Skeletal muscle tissue (tissue), 4 donors: Measurements from ENCODE around the gene SP100. TPM values are rescaled to one million over a fixed set of nuclear protein-coding genes. Genes with fewer than 3 reads are reported as not detected.
"Not testable (repeated sequence)": the region's sequence is repeated elsewhere in the genome, so short reads cannot be mapped to it uniquely, and the experiment has no call there.

ENCODE experiments used
- H3K27ac ChIP-seq: one replicate; pipeline ENCODE4 v1.7.0; 2013; ENCODE audit warnings: mild to moderate bottlenecking, low read depth, low read length, inconsistent platforms
- H3K27me3 ChIP-seq, 3 donors: one replicate each; pipeline ENCODE4 v1.7.0; 2013; ENCODE audit warnings: low read length in 3 of 3; ENCODE audit not compliant: control insufficient read depth in 3 of 3, insufficient read depth in 3 of 3
- H3K36me3 ChIP-seq, 3 donors: one replicate each; pipeline ENCODE4 v1.7.0; 2013; ENCODE audit warnings: low read length in 3 of 3; ENCODE audit not compliant: control insufficient read depth in 3 of 3, insufficient read depth in 3 of 3
- H3K4me1 ChIP-seq, 3 donors: one replicate each; pipeline ENCODE4 v1.7.0; 2013; ENCODE audit warnings: low read length in 3 of 3, mild to moderate bottlenecking in 3 of 3; ENCODE audit not compliant: control insufficient read depth in 3 of 3, insufficient read depth in 3 of 3
- H3K4me3 ChIP-seq, 3 donors: one replicate each; pipeline ENCODE4 v1.7.0; 2013; ENCODE audit warnings: low read length in 3 of 3
- H3K9ac ChIP-seq, 3 donors: one replicate each; pipeline ENCODE4 v1.7.0; 2013; ENCODE audit warnings: low read length in 3 of 3, mild to moderate bottlenecking in 3 of 3, moderate library complexity in 2 of 3, low read depth in 1 of 3
- H3K9me3 ChIP-seq, 3 donors: one replicate each; pipeline ENCODE4 v1.7.0; 2013; ENCODE audit warnings: low read length in 3 of 3; ENCODE audit not compliant: control insufficient read depth in 3 of 3
- total RNA-seq: library from RNA; depleted of rRNA; stranded (reverse); fragments of >200 nt; gene quantifications from one replicate; pipeline ENCODE4 v1.2.3, GENCODE V29; 2014
- donor health status: Osteomylitis.

SP100 gene
- total RNA-seq, 1 donor from 2014 or later = 24.0 TPM

DNA sequence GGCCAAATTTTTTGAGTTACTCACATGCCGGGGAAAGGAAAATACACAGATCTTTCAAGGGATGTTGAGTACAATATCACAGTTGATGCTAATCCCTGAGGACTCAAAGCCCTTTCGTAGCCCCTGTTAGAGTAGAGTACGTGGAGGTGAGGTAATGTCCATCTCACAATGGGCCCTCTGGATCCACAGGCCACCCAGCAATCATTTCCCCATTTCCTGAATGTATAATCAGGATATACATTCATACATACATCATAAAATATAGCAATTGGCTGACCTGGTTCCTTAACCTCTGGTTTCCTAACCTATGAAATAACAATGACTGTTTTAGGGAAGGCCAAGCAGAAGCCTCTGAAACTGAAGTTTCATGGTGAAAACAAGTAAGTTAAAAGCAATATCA, 10.2 kb upstream of the SP100 start:
- peaks cover 0 to 3% (median 2%) of the 10 kb centered on the region in 3 donors for H3K36me3 ChIP-seq

DNA sequence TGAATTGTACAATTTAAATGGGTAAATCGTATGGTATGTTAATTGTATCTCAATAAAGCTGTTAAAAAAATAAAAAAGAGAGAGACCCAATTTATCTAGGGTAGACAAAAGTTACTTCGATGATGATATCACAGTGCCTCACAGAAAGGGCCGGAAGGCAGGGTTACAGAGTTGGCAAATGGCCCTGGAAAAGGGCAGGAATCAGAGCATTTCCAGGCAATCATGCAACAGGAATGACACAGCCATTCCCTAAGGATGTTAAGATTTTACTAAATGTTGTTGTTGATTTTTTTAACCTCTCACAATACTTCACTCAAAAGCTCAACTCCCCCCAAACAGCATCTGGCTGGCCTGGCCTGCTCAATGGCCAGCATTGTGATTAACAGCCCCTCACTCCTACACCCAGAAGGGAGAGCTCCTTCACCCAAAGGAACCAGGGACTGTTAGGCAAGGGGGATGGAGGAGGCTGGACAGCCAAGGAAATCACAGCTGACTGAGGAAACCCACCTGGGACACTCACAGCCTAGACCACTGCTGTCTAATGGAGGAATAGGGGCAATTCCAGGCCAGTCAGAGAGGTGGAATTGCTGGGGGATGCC, 7.7 kb upstream of the SP100 start:
- Histone ChIP-seq H3K4me1 (peaks cover 19 to 32% (median 26%) of the 10 kb centered on the region in 3 donors), H3K9ac (no peak overlapping the region), H3K36me3 (no peaks in the 10 kb centered on the region), H3K27ac (peak overlapping the region; percentile 68), H3K27me3 (no peaks in the 10 kb centered on the region), H3K9me3 (no peaks in the 10 kb centered on the region), H3K4me3 (no peak overlapping the region)

More for the DNA sequence above, 10.2 kb upstream of the SP100 start:
- no peak overlapping the region for H3K4me3 ChIP-seq
- peaks cover 8 to 14% (median 13%) of the 10 kb centered on the region in 3 donors for H3K4me1 ChIP-seq
- no peaks in the 10 kb centered on the region for H3K9me3 ChIP-seq
- H3K27ac ChIP-seq = no peak overlapping the region
- H3K27me3 ChIP-seq = no peaks in the 10 kb centered on the region
- H3K9ac ChIP-seq = no peak overlapping the region

DNA sequence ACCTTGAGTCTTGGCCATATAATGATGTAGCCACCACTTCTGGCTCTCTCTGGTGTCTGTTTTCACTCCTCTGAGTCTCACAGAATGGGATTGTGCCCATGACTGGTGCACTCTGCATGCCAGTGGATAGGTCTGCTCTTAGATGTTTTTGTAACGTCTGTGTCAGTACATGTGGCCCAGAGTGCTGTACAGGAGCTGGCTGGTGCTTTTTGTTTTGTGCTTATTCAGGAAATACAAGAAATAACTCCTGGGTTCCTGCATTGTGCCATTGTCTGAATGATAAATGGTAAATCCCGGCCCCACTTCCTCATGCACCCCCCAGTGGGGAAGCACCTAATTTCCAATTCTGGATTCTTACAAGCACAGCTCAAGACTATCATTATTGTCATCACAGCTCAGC, 6.7 kb upstream of the SP100 start:
- not testable (repeated sequence) for H3K9me3 ChIP-seq, H3K36me3 ChIP-seq, H3K9ac ChIP-seq, H3K4me3 ChIP-seq, H3K27me3 ChIP-seq
- Histone ChIP-seq H3K27ac (peak overlapping the region; percentile 68), H3K4me1 (peaks cover 19 to 32% (median 26%) of the 10 kb centered on the region in 3 donors)

DNA sequence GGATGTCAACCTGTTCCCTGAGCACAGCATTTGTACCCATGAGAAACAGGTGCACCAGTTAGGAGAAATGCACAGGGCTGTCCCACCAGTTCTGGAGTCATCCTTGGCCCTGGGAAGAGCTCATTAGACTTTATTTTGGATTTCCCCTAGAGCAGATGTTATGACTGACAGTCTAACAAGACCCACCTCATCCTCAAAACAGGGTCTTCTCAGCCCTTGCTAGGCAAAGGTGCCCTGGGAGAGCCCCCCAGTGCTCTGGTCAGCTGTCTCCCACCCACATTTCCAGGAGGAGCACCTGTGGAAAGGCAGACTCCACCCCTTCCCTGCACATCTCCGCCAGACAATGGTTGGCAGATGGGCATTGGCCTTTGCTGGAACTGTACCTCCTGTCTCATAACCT, 5.7 kb upstream of the SP100 start:
- H3K4me3 ChIP-seq = no peak overlapping the region
- peaks cover 20 to 32% (median 26%) of the 10 kb centered on the region in 3 donors for H3K4me1 ChIP-seq
- H3K9ac ChIP-seq = no peak overlapping the region
- no peaks in the 10 kb centered on the region for H3K36me3 ChIP-seq
- no peak overlapping the region for H3K27ac ChIP-seq
- no peaks in the 10 kb centered on the region for H3K27me3 ChIP-seq
- H3K9me3 ChIP-seq = no peaks in the 10 kb centered on the region

DNA sequence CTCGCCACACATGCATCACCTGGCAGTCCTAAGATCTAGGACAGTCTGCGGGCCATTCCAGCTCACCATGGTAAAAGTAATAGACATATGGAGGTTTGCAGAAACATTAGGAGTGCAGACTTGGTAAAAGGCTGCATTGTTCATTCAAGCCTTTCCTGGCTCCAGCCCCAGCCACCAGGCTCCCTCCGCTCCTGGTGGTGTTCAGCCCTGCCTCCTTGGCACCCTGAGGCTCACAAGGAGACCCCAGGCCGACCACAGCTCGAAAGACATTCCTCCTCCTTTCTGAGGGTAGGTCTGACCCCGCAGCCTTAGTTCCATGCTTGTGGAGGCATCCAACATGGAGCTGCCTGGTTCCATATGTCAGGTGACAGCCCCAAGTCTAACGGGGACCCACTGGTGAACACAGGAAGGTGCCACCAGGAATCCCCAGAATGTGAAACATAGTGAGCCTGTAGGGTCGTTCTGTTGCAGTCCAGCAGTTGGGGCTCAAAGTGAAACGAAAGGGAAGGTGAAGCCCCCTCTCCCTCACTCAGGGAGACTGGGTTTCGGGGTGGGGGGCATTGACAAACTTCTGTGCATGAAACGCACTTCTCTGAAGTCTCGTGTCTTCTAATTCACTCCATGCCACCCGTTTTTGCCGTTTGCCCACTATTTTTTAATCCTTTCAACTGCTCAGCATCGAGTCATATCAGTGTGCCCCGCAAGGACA, 5.0 kb upstream of the SP100 start:
- no peaks in the 10 kb centered on the region for H3K9me3 ChIP-seq
- no peaks in the 10 kb centered on the region for H3K36me3 ChIP-seq
- H3K27ac ChIP-seq = peak overlapping the region; percentile 88
- peaks cover 25 to 38% (median 31%) of the 10 kb centered on the region in 3 donors for H3K4me1 ChIP-seq
- H3K27me3 ChIP-seq = no peaks in the 10 kb centered on the region
- H3K9ac ChIP-seq = peak overlapping the region; percentile 74 to 92 (median 88)
- H3K4me3 ChIP-seq = peak overlapping the region; percentile 93 to 95 (median 93)

DNA sequence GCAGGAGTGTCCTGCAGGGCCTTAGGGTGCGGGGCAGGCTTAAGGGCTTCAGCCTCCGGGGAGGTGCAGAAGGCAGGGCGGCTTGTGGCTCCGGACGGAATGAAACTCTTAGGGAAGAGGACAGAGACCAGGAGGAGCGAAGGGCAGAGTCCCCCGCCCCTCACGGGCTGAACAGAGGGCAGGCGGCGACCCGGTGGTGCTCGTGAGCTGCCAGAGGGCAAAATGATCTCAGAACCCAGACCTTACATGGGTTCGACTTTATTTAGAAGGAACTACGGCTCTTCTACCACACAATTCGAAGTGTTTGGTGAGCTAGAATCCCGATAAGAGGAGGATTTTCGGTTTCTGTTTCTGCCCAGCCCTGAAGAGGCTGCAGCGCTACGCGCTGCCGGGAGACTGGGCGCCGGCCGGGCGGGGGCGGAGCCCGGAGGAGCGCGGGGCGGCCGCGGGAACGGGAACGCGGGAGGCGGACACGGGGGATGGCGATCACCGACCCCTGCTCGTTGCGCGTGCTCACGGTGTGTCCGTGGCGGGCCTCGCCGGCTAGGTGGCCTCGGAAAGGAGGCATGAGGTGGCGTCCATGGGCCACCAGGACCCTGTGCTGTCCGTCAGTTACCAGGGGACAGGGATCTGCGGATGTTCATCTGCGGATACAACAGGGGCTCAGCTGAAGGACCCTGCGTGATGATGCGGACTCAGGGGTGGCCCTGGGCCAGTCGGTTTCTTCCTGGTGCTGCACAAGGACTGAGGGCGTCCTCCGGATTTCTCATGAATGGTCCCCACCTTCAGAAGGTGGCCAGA, 4.2 kb upstream of the SP100 start:
- no peaks in the 10 kb centered on the region for H3K9me3 ChIP-seq
- H3K4me3 ChIP-seq = peak overlapping the region; percentile 93 to 95 (median 93)
- peak overlapping the region; percentile 74 to 92 (median 88) for H3K9ac ChIP-seq
- H3K27ac ChIP-seq = peak overlapping the region; percentile 88
- H3K27me3 ChIP-seq = no peaks in the 10 kb centered on the region
- no peaks in the 10 kb centered on the region for H3K36me3 ChIP-seq
- peaks cover 25 to 39% (median 33%) of the 10 kb centered on the region in 3 donors for H3K4me1 ChIP-seq

DNA sequence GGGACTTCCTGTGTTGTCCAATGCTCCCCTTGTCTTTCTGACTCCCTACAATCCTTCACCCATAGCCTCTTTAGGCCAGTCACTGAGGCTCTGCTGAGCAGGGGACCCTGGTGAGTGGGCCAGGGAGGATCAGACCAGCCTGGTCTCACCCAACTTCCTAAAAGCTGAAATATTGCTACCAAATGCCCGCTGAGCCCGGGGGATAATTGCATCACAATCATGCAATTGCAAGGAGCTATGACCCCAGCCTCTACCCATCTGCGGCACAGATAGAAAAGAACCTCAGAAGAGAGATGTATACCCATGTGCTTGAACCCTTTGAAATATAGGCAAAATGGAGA, 3.7 kb upstream of the SP100 start:
- peak overlapping the region; percentile 93 to 95 (median 93) for H3K4me3 ChIP-seq
- peak overlapping the region; percentile 74 to 92 (median 88) for H3K9ac ChIP-seq
- H3K27me3 ChIP-seq = no peaks in the 10 kb centered on the region
- H3K27ac ChIP-seq = peak overlapping the region; percentile 88
- no peaks in the 10 kb centered on the region for H3K36me3 ChIP-seq
- peaks cover 25 to 39% (median 33%) of the 10 kb centered on the region in 3 donors for H3K4me1 ChIP-seq
- H3K9me3 ChIP-seq = no peaks in the 10 kb centered on the region

DNA sequence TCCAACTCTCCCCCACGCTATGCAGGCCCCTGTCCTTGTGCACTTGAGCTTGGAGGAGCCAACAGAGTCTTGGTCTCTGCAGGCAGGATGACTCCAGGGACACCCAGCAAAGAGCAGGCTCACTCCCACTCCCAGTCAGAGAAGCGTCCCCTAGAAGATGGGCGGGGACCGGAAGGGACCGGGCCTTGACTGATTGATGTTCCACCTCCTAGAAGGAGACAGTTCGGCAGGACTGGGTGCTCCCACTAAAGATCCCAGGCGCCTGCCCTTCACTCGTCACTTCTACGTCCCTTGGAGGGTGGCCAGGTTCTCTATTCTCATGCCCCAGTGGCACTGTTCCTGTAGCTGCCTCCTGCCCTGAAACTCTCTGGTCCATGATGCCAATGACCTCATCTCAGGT, 3.2 kb upstream of the SP100 start:
- Histone ChIP-seq H3K36me3 (no peaks in the 10 kb centered on the region), H3K4me1 (peaks cover 25 to 39% (median 35%) of the 10 kb centered on the region in 3 donors), H3K9ac (no peak overlapping the region), H3K4me3 (no peak overlapping the region), H3K9me3 (no peaks in the 10 kb centered on the region), H3K27me3 (no peaks in the 10 kb centered on the region), H3K27ac (no peak overlapping the region)

DNA sequence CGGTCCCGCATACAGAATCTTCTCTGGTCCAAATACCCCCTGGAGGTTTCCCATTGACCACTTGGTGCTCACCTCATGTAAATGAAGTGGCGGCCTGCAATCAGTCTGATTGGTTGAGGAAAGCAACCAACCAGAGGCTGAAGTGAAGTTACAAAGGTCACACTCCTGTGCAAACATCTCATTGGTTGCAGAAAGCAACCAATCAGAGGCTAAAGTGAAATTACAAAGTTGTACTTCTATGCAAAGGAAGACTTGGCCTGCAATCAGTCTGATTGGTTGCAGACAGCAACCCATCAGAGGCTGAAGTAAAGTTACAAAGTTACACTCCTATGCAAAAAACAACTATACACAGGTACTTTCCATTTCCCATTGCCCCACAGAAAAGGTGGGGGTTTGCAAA, 2.5 kb upstream of the SP100 start:
- H3K4me3 ChIP-seq = no peak overlapping the region
- H3K4me1 ChIP-seq = peaks cover 24 to 37% (median 34%) of the 10 kb centered on the region in 3 donors
- H3K27ac ChIP-seq = no peak overlapping the region
- H3K9me3 ChIP-seq = no peaks in the 10 kb centered on the region
- no peak overlapping the region for H3K9ac ChIP-seq
- no peaks in the 10 kb centered on the region for H3K36me3 ChIP-seq
- no peaks in the 10 kb centered on the region for H3K27me3 ChIP-seq

DNA sequence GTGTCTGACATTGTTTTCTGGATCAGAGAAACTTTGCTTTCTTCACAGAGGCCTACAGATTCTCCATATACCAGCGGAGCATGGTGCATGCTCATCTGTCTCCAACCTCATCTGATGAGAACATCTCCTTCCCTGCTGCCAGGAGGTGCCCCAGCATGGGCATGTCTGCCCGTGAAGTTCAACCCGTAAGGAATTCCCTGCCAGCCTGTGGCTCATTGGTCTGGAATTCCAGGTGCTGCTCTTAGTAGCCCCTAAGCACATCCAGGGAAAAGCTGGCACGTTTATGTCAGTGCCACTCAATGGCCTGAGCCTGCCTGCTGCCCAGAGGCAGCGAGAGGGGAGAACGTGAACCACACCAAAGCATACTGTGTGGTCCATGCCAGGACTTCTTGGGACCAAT, 1.7 kb upstream of the SP100 start:
- H3K4me1 ChIP-seq = peaks cover 23 to 31% (median 25%) of the 10 kb centered on the region in 3 donors

More for the DNA sequence above, 1.7 kb upstream of the SP100 start:
- Histone ChIP-seq H3K27ac (no peak overlapping the region), H3K9ac (no peak overlapping the region), H3K27me3 (no peaks in the 10 kb centered on the region), H3K36me3 (no peaks in the 10 kb centered on the region), H3K9me3 (no peaks in the 10 kb centered on the region), H3K4me3 (no peak overlapping the region)
